T-helper 2 cell treated with Interferon-gamma antibody and Interleukin-4, amounts not matched to agents 100 ng/mL and 5 ng/mL, for 36 hours (primary cell): ENCODE measurements around the gene PELI3. TPM values are rescaled to one million over a fixed set of nuclear protein-coding genes. Genes with fewer than 3 reads are reported as not detected.
"Not testable (repeated sequence)": the region's sequence is repeated elsewhere in the genome, so short reads cannot be mapped to it uniquely, and the experiment has no call there.

Experiments used
- intact Hi-C: fragments of 100-400 bp; cut with micrococcal nuclease; formaldehyde crosslinking; loops from one replicate; pipeline ENCODE4 v1.15.1; 2023
- total RNA-seq: library from RNA; stranded (reverse); gene quantifications from 2 replicates; pipeline ENCODE4 v1.2.3, GENCODE V29; 2022

Gene PELI3
- 8.3 and 8.8 TPM in 2 replicates for total RNA-seq

DNA sequence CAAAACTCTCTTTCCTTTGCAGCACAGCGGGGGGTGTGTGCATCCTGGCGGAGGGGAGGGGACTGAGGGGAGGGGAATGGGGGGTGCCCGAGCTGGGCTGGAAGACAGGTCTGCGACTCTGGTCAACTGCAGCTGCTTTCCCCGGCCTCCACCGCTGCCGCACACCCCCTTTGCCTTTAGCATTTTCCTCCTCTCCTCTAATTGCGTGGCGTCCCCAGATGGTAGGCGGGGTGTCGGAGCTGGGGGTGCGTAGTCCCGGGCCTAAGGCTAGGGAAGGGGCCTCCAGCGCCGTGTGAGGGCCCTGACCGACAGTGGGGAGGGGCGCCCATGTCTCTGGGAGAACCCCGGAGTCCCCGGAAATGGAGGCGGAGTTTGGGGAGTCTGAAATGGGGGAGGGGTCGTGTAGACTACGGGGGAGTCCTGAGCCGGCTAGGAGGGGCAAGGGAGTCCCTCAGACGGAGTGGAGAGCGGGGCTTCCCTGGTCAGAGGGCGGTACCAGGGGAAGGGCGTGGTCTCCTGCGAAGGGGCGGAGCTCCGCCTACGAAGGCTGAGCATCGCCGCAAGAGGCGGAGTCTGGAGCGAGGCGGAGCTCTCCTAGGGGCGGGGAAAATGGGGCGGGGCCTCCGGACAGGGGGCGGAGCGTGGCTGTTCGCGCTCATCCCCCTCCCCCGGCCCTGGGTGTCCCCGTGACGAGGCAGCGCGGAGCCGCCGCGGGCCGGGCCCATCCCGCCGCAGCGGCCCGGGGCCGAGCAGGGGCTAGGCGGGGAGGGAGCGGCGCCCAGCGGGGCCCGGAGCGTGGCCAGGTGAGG lies at the start of gene PELI3:
Gene PELI3 (plus strand): TSS at position 681 of the 809 bp plus-strand sequence. CDS start 1,224 bp downstream, outside the sequence.
- intact Hi-C loops, result loop anchor here (1.0 kb wide), 3 partner anchors 14 to 154 kb away; partner anchors contain the start of gene DPP3

DNA sequence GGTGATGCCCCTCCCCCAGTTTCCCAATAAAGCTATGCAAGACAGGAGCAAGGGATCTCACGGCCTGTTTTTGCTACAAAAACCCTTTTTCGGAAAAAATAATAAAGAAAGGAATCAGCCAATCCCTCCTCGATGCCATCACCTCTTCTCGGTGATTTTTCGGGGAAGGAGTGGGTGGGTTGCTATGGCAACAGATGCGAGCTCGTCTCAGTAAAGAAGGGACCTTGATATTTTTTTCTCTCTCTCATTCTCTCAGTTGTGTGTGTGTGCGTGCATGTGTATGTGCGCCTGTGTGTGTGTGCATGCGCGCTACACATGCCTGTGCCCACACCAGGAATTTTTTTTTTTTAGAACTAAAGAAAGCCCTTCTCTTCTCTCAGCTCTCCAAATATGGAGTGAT lies 49.7 kb upstream of the PELI3 start:
- intact Hi-C loops, result no loop called here

GRCh38 chr11:66418168-66418985 lies 48.3 kb upstream of the PELI3 start:
- intact Hi-C loops, result no loop called here

DNA sequence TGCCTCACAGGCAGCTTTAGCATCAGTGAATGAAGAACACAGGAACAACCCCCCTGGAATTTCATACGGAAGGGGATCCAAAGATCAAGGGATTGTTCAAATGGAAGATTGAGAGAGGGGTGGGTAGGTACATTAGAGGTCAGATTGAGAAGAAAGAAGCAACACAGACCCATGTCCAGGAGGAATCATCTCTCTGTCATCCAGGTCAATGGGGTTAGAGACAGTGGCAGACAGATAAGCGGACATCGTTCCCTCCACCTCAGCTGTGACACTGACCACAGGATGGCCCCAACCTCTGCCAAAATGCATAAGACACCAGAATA lies 47.8 kb upstream of the PELI3 start:
- intact Hi-C loops, result no loop called here

DNA sequence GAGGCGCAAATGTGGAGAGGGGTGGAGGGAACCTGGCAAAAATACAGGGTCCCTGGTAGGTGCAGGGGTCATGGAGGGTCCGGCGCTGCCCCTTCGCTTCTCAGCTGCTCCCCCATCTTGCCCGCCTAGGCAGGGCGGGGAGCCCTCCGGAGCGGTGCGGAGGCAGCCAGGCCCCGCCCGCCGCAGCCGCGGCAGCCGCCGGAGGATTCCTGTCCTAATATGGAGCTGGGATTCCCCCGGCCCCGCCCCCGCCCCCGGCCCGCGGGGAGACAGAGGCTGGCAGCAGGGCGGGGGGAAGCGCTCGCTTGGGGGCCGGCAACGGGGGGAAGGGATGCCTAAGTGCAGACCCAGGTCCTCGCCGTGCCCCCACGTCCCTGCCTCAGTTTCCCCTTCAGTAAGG lies 46.9 kb upstream of the PELI3 start:
- intact Hi-C loops, result no loop called here

GRCh38 chr11:66420671-66421476 lies 45.8 kb upstream of the PELI3 start, which contains the start of gene NPAS4:
Gene NPAS4, plus strand, starts transcription at chr11:66421035. Its CDS starts 145 bp downstream, at chr11:66421180.
- intact Hi-C loops, result loop anchor here (1.0 kb wide), 2 partner anchors 13 to 17 kb away; partner anchors contain the start of gene MRPL11

GRCh38 chr11:66421492-66422205 lies 45.1 kb upstream of the PELI3 start:
- intact Hi-C loops, result loop anchor here (1.0 kb wide), 2 partner anchors 13 to 17 kb away; partner anchors contain the start of gene MRPL11

- intact Hi-C loops, result no loop called here
Observed at GRCh38 chr11:66426314-66426713, 40.4 kb upstream of the PELI3 start.

GRCh38 chr11:66428933-66429332 lies 37.8 kb upstream of the PELI3 start:
- intact Hi-C loops, result no loop called here

- intact Hi-C loops, result loop anchor here (1.0 kb wide), 1 partner anchor 22 kb away; no protein-coding TSS in a partner anchor
Observed at GRCh38 chr11:66429983-66430602, 36.6 kb upstream of the PELI3 start.

- intact Hi-C loops, result not testable (repeated sequence)
Observed at GRCh38 chr11:66431287-66431686, 35.4 kb upstream of the PELI3 start.

- intact Hi-C loops, result not testable (repeated sequence)
Observed at GRCh38 chr11:66431871-66432329, 34.8 kb upstream of the PELI3 start.

GRCh38 chr11:66432597-66432996 lies 34.1 kb upstream of the PELI3 start:
- intact Hi-C loops, result no loop called here

- intact Hi-C loops, result loop anchor here (1.0 to 5.0 kb wide), 3 partner anchors 17 to 91 kb away; partner anchors contain the start of genes B4GAT1, BRMS1 and NPAS4
Observed at GRCh38 chr11:66437979-66438503, 28.7 kb upstream of the PELI3 start.

DNA sequence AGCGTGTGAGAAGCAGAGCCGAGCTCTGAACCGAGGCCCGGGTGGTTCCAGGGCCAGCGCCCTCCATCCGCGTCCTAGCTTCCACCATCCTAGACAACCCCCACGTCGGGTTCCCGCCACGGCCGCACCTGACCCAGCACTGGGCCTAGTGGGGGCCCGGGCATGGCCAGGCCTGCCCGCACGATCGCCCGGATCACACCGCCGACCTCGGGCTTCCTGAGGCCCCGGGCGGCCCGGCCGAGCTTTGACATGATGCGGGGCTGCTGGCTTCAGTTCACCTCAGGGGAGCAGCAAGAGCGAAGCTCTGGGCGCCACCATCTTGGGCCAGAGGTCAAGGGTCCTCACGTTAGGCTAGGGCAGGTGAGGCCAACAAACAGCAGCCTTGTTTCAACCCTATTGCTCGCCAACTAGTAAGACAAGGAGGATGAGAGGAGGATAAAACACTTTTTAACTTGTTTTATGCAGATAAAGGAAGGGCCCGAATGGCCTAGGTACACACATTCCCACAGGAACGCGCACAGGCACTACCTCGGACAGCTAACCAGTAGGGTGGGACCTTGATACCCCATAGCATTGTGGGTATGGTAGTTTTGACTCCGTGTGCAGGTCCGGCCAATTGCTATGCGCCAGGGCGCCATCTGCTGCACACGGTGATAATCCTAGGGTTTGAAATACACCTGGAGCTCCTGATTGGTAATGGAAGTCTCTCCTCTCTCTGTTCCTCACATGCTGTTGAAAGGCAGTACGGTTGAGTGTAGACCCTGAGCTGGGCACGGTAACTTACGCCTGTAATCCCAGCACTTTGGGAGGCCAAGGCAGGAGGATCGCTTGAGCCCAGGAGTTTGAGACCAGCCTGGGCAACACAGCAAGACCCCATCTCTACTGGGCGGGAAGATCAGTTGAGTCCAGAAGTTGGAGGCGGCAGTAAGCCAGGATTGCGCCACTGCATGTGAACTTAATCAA lies 27.9 kb upstream of the PELI3 start, which contains the start of gene MRPL11:
Gene MRPL11 (minus strand): TSS at position 345 of the 963 bp plus-strand sequence. CDS start 94 bp downstream, at position 251.
- intact Hi-C loops, result loop anchor here (1.0 to 5.0 kb wide), 5 partner anchors 17 to 91 kb away; partner anchors contain the start of genes B4GAT1, BRMS1, DPP3 and NPAS4

DNA sequence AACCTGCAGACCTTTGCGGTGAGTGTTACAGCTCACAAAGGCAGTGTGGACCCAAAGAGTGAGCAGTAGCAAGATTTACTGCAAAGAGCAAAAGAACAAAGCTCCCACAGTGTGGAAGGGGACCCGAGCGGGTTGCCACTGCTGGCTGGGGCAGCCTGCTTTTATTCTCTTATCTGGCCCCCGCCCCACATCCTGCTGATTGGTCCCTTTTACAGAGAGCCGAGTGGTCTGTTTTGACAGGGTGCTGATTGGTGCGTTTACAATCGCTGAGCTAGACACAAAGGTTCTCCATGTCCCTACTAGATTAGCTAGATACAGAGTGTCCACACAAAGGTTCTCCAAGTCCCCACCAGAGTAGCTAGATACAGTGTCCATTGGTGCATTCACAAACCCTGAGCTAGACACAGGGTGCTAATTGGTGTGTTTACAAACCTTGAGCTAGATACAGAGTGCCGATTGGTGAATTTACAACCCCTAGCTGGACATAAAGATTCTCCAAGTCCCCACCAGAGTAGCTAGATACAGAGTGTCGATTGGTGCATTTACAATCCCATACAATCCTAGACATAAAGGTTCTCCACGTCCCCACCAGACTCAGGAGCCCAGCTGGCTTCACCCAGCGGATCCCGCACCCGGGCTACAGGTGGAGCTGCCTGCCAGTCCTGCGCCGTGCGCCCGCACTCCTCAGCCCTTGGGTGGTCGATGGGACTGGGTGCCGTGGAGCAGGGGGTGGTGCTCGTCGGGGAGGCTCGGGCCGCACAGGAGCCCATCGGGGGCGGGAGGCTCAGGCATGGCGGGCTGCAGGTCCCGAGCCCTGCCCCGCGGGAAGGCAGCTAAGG lies 26.4 kb upstream of the PELI3 start:
- intact Hi-C loops, result not testable (repeated sequence)

GRCh38 chr11:66440940-66441282 lies 25.8 kb upstream of the PELI3 start:
- intact Hi-C loops, result not testable (repeated sequence)
